HepG2 (cell line): ENCODE measurements around the gene BABAM2. TPM values are rescaled to one million over a fixed set of nuclear protein-coding genes. Genes with fewer than 3 reads are reported as not detected.
A peak's percentile ranks its signal among the peaks of the same experiment; 100 is the strongest.

ENCODE experiments used
- ATAC-seq: fragments of 200-7000 bp; cut with Tn5 transposase; 3 replicates; pipeline ENCODE4 v1.9.1; 2020; ENCODE audit warnings: mild to moderate bottlenecking, moderate library complexity
- BruUV-seq: library from RNA; stranded (reverse); fragments of 400-500 nt; replicated peaks from 2 replicates; lab custom pipeline; 2021; lab: Mats Ljungman, UMichigan
- CTCF ChIA-PET: fragments of 300-600 bp; formaldehyde crosslinking; extraction: SDS; loops from one replicate; lab custom pipeline; 2021; ENCODE audit warnings: low total read pairs, inconsistent platforms, low intra/inter-chr PET ratio; lab: Yijun Ruan, JAX
- POLR2A ChIA-PET: fragments of 350-600 bp; sonication (Branson Sonifier 250); formaldehyde crosslinking; loops from one replicate; lab custom pipeline; 2020; ENCODE audit warnings: antibody characterized with exemption, inconsistent platforms; lab: Yijun Ruan, JAX
- DNase-seq: peaks from one replicate; pipeline ENCODE4 v3.0.0-alpha.2; 2015; ENCODE audit warnings: low spot score
- FAIRE-seq: peaks from 3 replicates; lab custom pipeline; 2011; peaks lifted over from hg19 to GRCh38; lab: Jason Lieb, UNC
- H2AFZ ChIP-seq: one replicate; pipeline ENCODE4 v1.6.1; 2011; ENCODE audit warnings: low read length, inconsistent platforms
- H3K27ac ChIP-seq: fragments of 300-600 bp; 3 replicates; pipeline ENCODE4 v1.8.0; 2011; ENCODE audit warnings: mixed run types, mild to moderate bottlenecking, mixed read lengths, low read length, inconsistent platforms; ENCODE audit not compliant: insufficient read depth; ENCODE audit errors: extremely low read length
- H3K27me3 ChIP-seq, 2 experiments: fragments of 200-600 bp in 1 of 2; 2 replicates in 1 of 2; 3 replicates in 1 of 2; pipeline versions ENCODE4 v1.6.0 to v1.8.0; 2011; ENCODE audit warnings: low read length in 2 of 2, mild to moderate bottlenecking in 2 of 2, moderate library complexity in 2 of 2, inconsistent platforms in 1 of 2; ENCODE audit not compliant: insufficient read depth in 2 of 2, control insufficient read depth in 1 of 2
- H3K36me3 ChIP-seq, 2 experiments: fragments of 200-600 bp in 1 of 2; replicated peaks in 1 of 2; 2 replicates in 1 of 2; 3 replicates in 1 of 2; pipeline versions ENCODE4 v1.5.1 to v1.8.0; 2011; ENCODE audit warnings: low read length in 2 of 2, inconsistent platforms in 1 of 2; ENCODE audit not compliant: insufficient read depth in 2 of 2, control insufficient read depth in 1 of 2
- H3K4me1 ChIP-seq: 2 replicates; pipeline ENCODE4 v1.5.1; 2012; ENCODE audit warnings: low read length, inconsistent platforms; ENCODE audit not compliant: insufficient read depth
- H3K4me2 ChIP-seq: 2 replicates; pipeline ENCODE4 v1.6.0; 2011; ENCODE audit warnings: low read depth, low read length, inconsistent platforms
- H3K4me3 ChIP-seq, 3 experiments: fragments of 200-600 bp in 1 of 3; sonication (generic), shearing (Covaris generic) in 1 of 3; replicated peaks in 1 of 3; 2 replicates each; pipeline ENCODE4 v1.5.1; 2011 to 2016; ENCODE audit warnings: low read length in 3 of 3, inconsistent platforms in 2 of 3, low read depth in 2 of 3, mild to moderate bottlenecking in 2 of 3, control low read depth in 1 of 3, mixed read lengths in 1 of 3; ENCODE audit not compliant: insufficient read depth in 1 of 3
- H3K79me2 ChIP-seq: one replicate; pipeline ENCODE4 v1.6.1; 2011; ENCODE audit warnings: low read length, inconsistent platforms; ENCODE audit not compliant: insufficient read depth
- H3K9ac ChIP-seq: 2 replicates; pipeline ENCODE4 v1.6.0; 2011; ENCODE audit warnings: mild to moderate bottlenecking, low read depth, low read length, inconsistent platforms; ENCODE audit not compliant: insufficient read depth
- H3K9me3 ChIP-seq: 2 replicates; pipeline ENCODE4 v1.5.1; 2012; ENCODE audit warnings: mild to moderate bottlenecking, low read length
- H4K20me1 ChIP-seq: 2 replicates; pipeline ENCODE4 v1.6.0; 2011; ENCODE audit warnings: inconsistent platforms, mild to moderate bottlenecking, low read length, moderate library complexity; ENCODE audit not compliant: insufficient read depth
- AFF4 ChIP-seq: sonication (generic); formaldehyde crosslinking; IDR thresholded peaks from 2 replicates; pipeline ENCODE4 v1.4.0; 2020; ENCODE audit warnings: missing genetic modification reagents
- CSRNP2 ChIP-seq: sonication (generic); formaldehyde crosslinking; conservative IDR thresholded peaks from 2 replicates; pipeline ENCODE4 v1.8.0; 2022; ENCODE audit warnings: low read depth, missing genetic modification reagents
- DPF2 ChIP-seq: sonication (generic); formaldehyde crosslinking; IDR thresholded peaks from 2 replicates; pipeline ENCODE4 v1.4.0; 2020; ENCODE audit warnings: mild to moderate bottlenecking, low read depth, missing genetic modification reagents, borderline replicate concordance
- NR2F6 ChIP-seq, 2 experiments: IDR thresholded peaks; 2 replicates each; pipeline ENCODE4 v1.6.1; 2016; ENCODE audit warnings: antibody characterized with exemption in 1 of 2, mild to moderate bottlenecking in 1 of 2
- ZFP36L2 ChIP-seq: sonication (generic); formaldehyde crosslinking; IDR thresholded peaks from 2 replicates; pipeline ENCODE4 v1.4.0; 2020; ENCODE audit warnings: missing genetic modification reagents
- ZIK1 ChIP-seq: sonication (generic); formaldehyde crosslinking; IDR thresholded peaks from 2 replicates; pipeline ENCODE4 v1.5.0; 2020; ENCODE audit warnings: mild to moderate bottlenecking, low read depth, missing genetic modification reagents, borderline replicate concordance
- ZNF101 ChIP-seq: sonication (generic); formaldehyde crosslinking; IDR thresholded peaks from 2 replicates; pipeline ENCODE4 v1.4.0; 2020; ENCODE audit warnings: mild to moderate bottlenecking, low read depth, missing genetic modification reagents, borderline replicate concordance
- ZNF329 ChIP-seq: sonication (generic); formaldehyde crosslinking; IDR thresholded peaks from 2 replicates; pipeline ENCODE4 v1.9.0; 2021; ENCODE audit warnings: low read depth, mild to moderate bottlenecking, missing genetic modification reagents
- ZNF670 ChIP-seq: sonication (generic); formaldehyde crosslinking; IDR thresholded peaks from 2 replicates; pipeline ENCODE4 v1.8.0; 2022; ENCODE audit warnings: mild to moderate bottlenecking, missing genetic modification reagents, borderline replicate concordance
- ZNF841 ChIP-seq: sonication (generic); formaldehyde crosslinking; IDR thresholded peaks from 2 replicates; pipeline ENCODE4 v1.8.1; 2023; ENCODE audit warnings: missing genetic modification reagents, borderline replicate concordance
- ZSCAN21 ChIP-seq: sonication (generic); formaldehyde crosslinking; IDR thresholded peaks from 2 replicates; pipeline ENCODE4 v1.8.0; 2022; ENCODE audit warnings: mild to moderate bottlenecking, missing genetic modification reagents, moderate library complexity, borderline replicate concordance
- WGBS: methylation state at CpG from one replicate; pipeline ENCODE4 v1.1.6; 2017; ENCODE audit warnings: low lambda C conversion rate; 5-methylcytosine and 5-hydroxymethylcytosine counted together
- in situ Hi-C: cut with HindIII; loops from 2 replicates; pipeline ENCODE4 v1.10.0; 2017; ENCODE audit warnings: low pct_unique_long_range_greater_than_20kb; ENCODE audit not compliant: extremely low pct_ligation_motif_present
- intact Hi-C: fragments of 100-400 bp; cut with micrococcal nuclease; formaldehyde crosslinking; loops from one replicate; pipeline ENCODE4 v1.10.0; 2022; ENCODE audit not compliant: unreplicated experiment
- polyA plus RNA-seq, 8 experiments: library from polyadenylated mRNA; depleted of rRNA in 3 of 8; stranded (reverse) in 7 of 8; unstranded in 1 of 8; fragments of >200 nt; fragmentation: Illumina TruSeq in 4 of 8; extraction: Trizol in 4 of 8; gene quantifications; 2 replicates each; pipeline versions ENCODE4 v1.2.1 to v1.2.3, GENCODE V29; 2011 to 2016; ENCODE audit warnings: low read depth in 4 of 8, missing spikeins in 1 of 8, mixed read lengths in 1 of 8; ENCODE audit not compliant: insufficient read depth in 1 of 8
- total RNA-seq, 5 experiments: library from RNA; depleted of rRNA; stranded (reverse); fragments of >200 nt; fragmentation: Illumina TruSeq; extraction: Trizol; gene quantifications; 2 replicates each; pipeline ENCODE4 v1.2.3, GENCODE V29; 2016; ENCODE audit warnings: low read depth in 1 of 5
- TF ChIP-seq, protein P1 (sequence below): fragments of 450-650 bp; IDR thresholded peaks from 2 replicates; pipeline ENCODE4 v1.6.1; 2016
- TF ChIP-seq, protein P2 (sequence below): sonication (generic); formaldehyde crosslinking; IDR thresholded peaks from 2 replicates; pipeline ENCODE4 v1.5.1; 2020; ENCODE audit warnings: mild to moderate bottlenecking, missing genetic modification reagents, moderate library complexity

BABAM2 gene
- total and polyA plus RNA-seq, 2 of the 13 experiments (the other 11 are each of a cell fraction or from before 2014, with no cell fraction given) = 24.9 to 28.0 TPM

GRCh38 chr2:28173377-28173776, 282.8 kb downstream of the BABAM2 start:
- in situ Hi-C loops = no loop called here
- no peak overlapping the region for H3K4me2 ChIP-seq
- H3K79me2 ChIP-seq = no peaks in the 10 kb centered on the region
- H3K9me3 ChIP-seq = peaks cover 8% of the 10 kb centered on the region; the same call in 1 of the 2 replicates
- no peak overlapping the region for H3K9ac ChIP-seq
- intact Hi-C loops = loop anchor here (10.0 kb wide), 1 partner anchor 221 kb away; the partner anchor contains the start of gene FOSL2
- ATAC-seq (no peak), FAIRE-seq (no peak), DNase-seq (no peak)
- no TSS peak for BruUV-seq
- H3K36me3 ChIP-seq = no peaks in the 10 kb centered on the region; a peak in 1 of 5 replicates
- WGBS = 95% methylated on average over 8 of the region's 8 CpGs
- H3K4me3 ChIP-seq = no peak overlapping the region
- H3K27ac ChIP-seq = no peak overlapping the region
- no peaks in the 10 kb centered on the region for H3K27me3 ChIP-seq
- CTCF ChIA-PET = no interaction called here
- H2AFZ ChIP-seq = no peak overlapping the region
- H3K4me1 ChIP-seq = peaks cover 34% of the 10 kb centered on the region
- POLR2A ChIA-PET = no interaction called here
- no peaks in the 10 kb centered on the region for H4K20me1 ChIP-seq
- TF ChIP-seq ZNF101 (CRISPR knock-in tag) (no peak), ZSCAN21 (CRISPR knock-in tag) (no peak), AFF4 (CRISPR knock-in tag) (no peak), ZFP36L2 (CRISPR knock-in tag) (no peak), NR2F6 (IDR thresholded peaks at IDR 0.05) (no peak), NR2F6 (CRISPR knock-in tag; IDR thresholded peaks at IDR 0.05) (no peak), CSRNP2 (CRISPR knock-in tag) (no peak), ZIK1 (CRISPR knock-in tag) (no peak), ZNF329 (no peak), DPF2 (CRISPR knock-in tag) (0 out of 2 replicates have a peak, but pooled peaks have one; percentile 9), ZNF670 (CRISPR knock-in tag) (no peak), ZNF841 (CRISPR knock-in tag) (no peak)
- TF ChIP-seq, protein P1, sequence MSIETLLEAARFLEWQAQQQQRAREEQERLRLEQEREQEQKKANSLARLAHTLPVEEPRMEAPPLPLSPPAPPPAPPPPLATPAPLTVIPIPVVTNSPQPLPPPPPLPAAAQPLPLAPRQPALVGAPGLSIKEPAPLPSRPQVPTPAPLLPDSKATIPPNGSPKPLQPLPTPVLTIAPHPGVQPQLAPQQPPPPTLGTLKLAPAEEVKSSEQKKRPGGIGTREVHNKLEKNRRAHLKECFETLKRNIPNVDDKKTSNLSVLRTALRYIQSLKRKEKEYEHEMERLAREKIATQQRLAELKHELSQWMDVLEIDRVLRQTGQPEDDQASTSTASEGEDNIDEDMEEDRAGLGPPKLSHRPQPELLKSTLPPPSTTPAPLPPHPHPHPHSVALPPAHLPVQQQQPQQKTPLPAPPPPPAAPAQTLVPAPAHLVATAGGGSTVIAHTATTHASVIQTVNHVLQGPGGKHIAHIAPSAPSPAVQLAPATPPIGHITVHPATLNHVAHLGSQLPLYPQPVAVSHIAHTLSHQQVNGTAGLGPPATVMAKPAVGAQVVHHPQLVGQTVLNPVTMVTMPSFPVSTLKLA = no peak
- TF ChIP-seq, protein P2, sequence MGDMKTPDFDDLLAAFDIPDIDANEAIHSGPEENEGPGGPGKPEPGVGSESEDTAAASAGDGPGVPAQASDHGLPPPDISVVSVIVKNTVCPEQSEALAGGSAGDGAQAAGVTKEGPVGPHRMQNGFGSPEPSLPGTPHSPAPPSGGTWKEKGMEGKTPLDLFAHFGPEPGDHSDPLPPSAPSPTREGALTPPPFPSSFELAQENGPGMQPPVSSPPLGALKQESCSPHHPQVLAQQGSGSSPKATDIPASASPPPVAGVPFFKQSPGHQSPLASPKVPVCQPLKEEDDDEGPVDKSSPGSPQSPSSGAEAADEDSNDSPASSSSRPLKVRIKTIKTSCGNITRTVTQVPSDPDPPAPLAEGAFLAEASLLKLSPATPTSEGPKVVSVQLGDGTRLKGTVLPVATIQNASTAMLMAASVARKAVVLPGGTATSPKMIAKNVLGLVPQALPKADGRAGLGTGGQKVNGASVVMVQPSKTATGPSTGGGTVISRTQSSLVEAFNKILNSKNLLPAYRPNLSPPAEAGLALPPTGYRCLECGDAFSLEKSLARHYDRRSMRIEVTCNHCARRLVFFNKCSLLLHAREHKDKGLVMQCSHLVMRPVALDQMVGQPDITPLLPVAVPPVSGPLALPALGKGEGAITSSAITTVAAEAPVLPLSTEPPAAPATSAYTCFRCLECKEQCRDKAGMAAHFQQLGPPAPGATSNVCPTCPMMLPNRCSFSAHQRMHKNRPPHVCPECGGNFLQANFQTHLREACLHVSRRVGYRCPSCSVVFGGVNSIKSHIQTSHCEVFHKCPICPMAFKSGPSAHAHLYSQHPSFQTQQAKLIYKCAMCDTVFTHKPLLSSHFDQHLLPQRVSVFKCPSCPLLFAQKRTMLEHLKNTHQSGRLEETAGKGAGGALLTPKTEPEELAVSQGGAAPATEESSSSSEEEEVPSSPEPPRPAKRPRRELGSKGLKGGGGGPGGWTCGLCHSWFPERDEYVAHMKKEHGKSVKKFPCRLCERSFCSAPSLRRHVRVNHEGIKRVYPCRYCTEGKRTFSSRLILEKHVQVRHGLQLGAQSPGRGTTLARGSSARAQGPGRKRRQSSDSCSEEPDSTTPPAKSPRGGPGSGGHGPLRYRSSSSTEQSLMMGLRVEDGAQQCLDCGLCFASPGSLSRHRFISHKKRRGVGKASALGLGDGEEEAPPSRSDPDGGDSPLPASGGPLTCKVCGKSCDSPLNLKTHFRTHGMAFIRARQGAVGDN (CRISPR knock-in tag) = no peak
